ENCODE data around the gene CRTC1. TPM values are rescaled to one million over a fixed set of nuclear protein-coding genes. Genes with fewer than 3 reads are reported as not detected.

Gene CRTC1
- total RNA-seq, 1 experiment from 2014 or later, result 19.0 TPM

DNA sequence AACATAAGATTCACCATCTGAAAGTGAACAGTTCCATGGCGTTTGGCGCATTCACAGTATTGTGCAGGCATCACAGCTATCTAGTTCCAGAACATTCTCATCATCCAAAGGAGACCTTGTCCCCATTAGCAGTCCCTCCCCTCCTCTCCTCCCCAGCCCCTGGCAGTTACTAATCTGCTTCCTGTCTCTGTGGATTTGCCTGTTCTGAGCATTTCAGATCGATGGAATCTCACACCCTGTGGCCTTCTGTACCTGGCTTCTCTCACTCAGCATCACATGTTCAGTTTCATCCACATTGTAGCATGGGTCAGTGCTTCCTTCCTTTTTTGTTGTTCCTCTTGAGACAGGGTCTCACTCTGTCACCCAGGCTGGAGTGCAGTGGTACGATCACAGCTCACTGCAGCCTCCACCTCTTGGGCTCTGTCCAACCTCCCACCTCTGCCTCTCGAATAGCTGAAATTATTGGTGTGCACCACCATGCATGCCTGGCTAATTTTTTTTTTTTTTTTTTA is 34.6 kb downstream of the CRTC1 start:
- no peaks in the 10 kb centered on the region for H4K20me1 ChIP-seq (ENCODE audit: control insufficient read depth, insufficient read depth, insufficient read length)
- H3K9ac ChIP-seq (ENCODE audit: extremely low read depth, insufficient read length, low read length), result no peak overlapping the region
- H3K4ac ChIP-seq (ENCODE audit: low read depth, low read length), result no peak overlapping the region
- peaks cover 0 to 9% (median 7%) of the 10 kb centered on the region in 3 experiments; a peak in 3 of 7 replicates for H3K36me3 Mint-ChIP-seq (ENCODE audit: insufficient read depth in 1 of 3, low read depth in 3 of 3)
- no peak overlapping the region for H2BK20ac ChIP-seq (ENCODE audit: low read depth, low read length, poor library complexity, severe bottlenecking)
- DNase-seq, result no peak
- no peak overlapping the region for H3K23ac ChIP-seq (ENCODE audit: insufficient read length, low read depth, low read length)
- no peaks in the 10 kb centered on the region for H3K27me3 ChIP-seq (ENCODE audit: insufficient read depth, low read length)
- H3K18ac ChIP-seq (ENCODE audit: insufficient read length, low read depth, low read length), result no peak overlapping the region
- H3T11ph ChIP-seq (ENCODE audit: low read length), result no peak overlapping the region
- no peaks in the 10 kb centered on the region; the same call in 1 of the 2 replicates for H3K4me1 ChIP-seq (ENCODE audit: insufficient read depth, low read length)
- H3K4me3 Mint-ChIP-seq, result peak overlapping the region in 1 of 2 experiments; percentile 30; a peak in 1 of 5 replicates
- no CpG with 5 or more reads among the region's 5 CpGs for WGBS (ENCODE audit: extremely low coverage, insufficient read length, low lambda C conversion rate)
- H2BK120ac ChIP-seq (ENCODE audit: low read depth, low read length, poor library complexity, severe bottlenecking), result no peak overlapping the region
- H4K91ac ChIP-seq (ENCODE audit: insufficient read length, low read depth, low read length), result no peak overlapping the region
- no peak overlapping the region for H4K5ac ChIP-seq (ENCODE audit: insufficient read length, low read depth, low read length)
- peak overlapping the region in 1 of 3 experiments; percentile 95; a peak in 2 of 7 replicates for H3K27ac Mint-ChIP-seq
- H3K9me3 ChIP-seq (ENCODE audit: control insufficient read depth, low read depth, low read length), result no peaks in the 10 kb centered on the region
- H4K8ac ChIP-seq (replicated peaks; ENCODE audit: insufficient read length, low read depth, low read length), result no peak overlapping the region
- H3K56ac ChIP-seq (ENCODE audit: insufficient read length, low read depth, low read length), result no peak overlapping the region
- H3K27me3 Mint-ChIP-seq (ENCODE audit: low read depth), result no peaks in the 10 kb centered on the region; the same call in 1 of the 2 replicates
- no peak overlapping the region for H3K27ac ChIP-seq (ENCODE audit: insufficient read length, low read depth, low read length)
- H3K79me2 ChIP-seq (ENCODE audit: insufficient read depth, low read length), result no peaks in the 10 kb centered on the region
- no peak overlapping the region for H2AFZ ChIP-seq (ENCODE audit: low read length)
- H2AK5ac ChIP-seq (ENCODE audit: insufficient read length, low read length), result no peak overlapping the region
- TF ChIP-seq, protein P1, sequence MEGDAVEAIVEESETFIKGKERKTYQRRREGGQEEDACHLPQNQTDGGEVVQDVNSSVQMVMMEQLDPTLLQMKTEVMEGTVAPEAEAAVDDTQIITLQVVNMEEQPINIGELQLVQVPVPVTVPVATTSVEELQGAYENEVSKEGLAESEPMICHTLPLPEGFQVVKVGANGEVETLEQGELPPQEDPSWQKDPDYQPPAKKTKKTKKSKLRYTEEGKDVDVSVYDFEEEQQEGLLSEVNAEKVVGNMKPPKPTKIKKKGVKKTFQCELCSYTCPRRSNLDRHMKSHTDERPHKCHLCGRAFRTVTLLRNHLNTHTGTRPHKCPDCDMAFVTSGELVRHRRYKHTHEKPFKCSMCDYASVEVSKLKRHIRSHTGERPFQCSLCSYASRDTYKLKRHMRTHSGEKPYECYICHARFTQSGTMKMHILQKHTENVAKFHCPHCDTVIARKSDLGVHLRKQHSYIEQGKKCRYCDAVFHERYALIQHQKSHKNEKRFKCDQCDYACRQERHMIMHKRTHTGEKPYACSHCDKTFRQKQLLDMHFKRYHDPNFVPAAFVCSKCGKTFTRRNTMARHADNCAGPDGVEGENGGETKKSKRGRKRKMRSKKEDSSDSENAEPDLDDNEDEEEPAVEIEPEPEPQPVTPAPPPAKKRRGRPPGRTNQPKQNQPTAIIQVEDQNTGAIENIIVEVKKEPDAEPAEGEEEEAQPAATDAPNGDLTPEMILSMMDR (conservative IDR thresholded peaks at IDR 0.05), result no peak
- no peak overlapping the region for H2BK5ac ChIP-seq (ENCODE audit: insufficient read length, low read length)
- H3K9me3 Mint-ChIP-seq, result no peaks in the 10 kb centered on the region
- H3K79me1 ChIP-seq (ENCODE audit: insufficient read depth, low read depth, low read length, poor library complexity, severe bottlenecking), result no peaks in the 10 kb centered on the region
- H3K14ac ChIP-seq (ENCODE audit: insufficient read depth, low read length), result no peak overlapping the region
- no peak overlapping the region for H2BK15ac ChIP-seq (ENCODE audit: low read depth, low read length)
- H2BK12ac ChIP-seq (ENCODE audit: insufficient read length, low read depth, low read length), result no peak overlapping the region
- H3K4me2 ChIP-seq (ENCODE audit: insufficient read depth, insufficient read length, low read length), result no peak overlapping the region
- H3K4me1 Mint-ChIP-seq, result peaks cover 8 to 14% of the 10 kb centered on the region in 2 experiments
- H3K23me2 ChIP-seq (ENCODE audit: insufficient read length, low read depth, low read length, poor library complexity, severe bottlenecking), result no peaks in the 10 kb centered on the region

Measured in H9 (cell line).